PC-3 (cell line): ENCODE data around the gene ADAMTSL2.

Experiments
- EZH2 ChIP-seq: fragments of 300-600 bp; sonication (generic); IDR thresholded peaks from one replicate; pipeline ENCODE4 v1.6.1; 2017; ENCODE audit warnings: antibody characterized with exemption, mild to moderate bottlenecking, low read length; ENCODE audit not compliant: unreplicated experiment
- TF ChIP-seq, protein P1 (sequence below): fragments of 300-600 bp; sonication (generic); conservative IDR thresholded peaks from 2 replicates; pipeline ENCODE4 v1.5.1; 2017; ENCODE audit warnings: antibody characterized with exemption, low read depth, mild to moderate bottlenecking, low read length

GRCh38 chr9:133546287-133546680 is 11.8 kb downstream of the ADAMTSL2 start:
- TF ChIP-seq, protein P1, sequence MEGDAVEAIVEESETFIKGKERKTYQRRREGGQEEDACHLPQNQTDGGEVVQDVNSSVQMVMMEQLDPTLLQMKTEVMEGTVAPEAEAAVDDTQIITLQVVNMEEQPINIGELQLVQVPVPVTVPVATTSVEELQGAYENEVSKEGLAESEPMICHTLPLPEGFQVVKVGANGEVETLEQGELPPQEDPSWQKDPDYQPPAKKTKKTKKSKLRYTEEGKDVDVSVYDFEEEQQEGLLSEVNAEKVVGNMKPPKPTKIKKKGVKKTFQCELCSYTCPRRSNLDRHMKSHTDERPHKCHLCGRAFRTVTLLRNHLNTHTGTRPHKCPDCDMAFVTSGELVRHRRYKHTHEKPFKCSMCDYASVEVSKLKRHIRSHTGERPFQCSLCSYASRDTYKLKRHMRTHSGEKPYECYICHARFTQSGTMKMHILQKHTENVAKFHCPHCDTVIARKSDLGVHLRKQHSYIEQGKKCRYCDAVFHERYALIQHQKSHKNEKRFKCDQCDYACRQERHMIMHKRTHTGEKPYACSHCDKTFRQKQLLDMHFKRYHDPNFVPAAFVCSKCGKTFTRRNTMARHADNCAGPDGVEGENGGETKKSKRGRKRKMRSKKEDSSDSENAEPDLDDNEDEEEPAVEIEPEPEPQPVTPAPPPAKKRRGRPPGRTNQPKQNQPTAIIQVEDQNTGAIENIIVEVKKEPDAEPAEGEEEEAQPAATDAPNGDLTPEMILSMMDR, result no peak
- no peak for TF ChIP-seq EZH2
